ENCODE measurements around the gene PPOX.
A peak's percentile ranks its signal among the peaks of the same experiment; 100 is the strongest.

PPOX gene

DNA sequence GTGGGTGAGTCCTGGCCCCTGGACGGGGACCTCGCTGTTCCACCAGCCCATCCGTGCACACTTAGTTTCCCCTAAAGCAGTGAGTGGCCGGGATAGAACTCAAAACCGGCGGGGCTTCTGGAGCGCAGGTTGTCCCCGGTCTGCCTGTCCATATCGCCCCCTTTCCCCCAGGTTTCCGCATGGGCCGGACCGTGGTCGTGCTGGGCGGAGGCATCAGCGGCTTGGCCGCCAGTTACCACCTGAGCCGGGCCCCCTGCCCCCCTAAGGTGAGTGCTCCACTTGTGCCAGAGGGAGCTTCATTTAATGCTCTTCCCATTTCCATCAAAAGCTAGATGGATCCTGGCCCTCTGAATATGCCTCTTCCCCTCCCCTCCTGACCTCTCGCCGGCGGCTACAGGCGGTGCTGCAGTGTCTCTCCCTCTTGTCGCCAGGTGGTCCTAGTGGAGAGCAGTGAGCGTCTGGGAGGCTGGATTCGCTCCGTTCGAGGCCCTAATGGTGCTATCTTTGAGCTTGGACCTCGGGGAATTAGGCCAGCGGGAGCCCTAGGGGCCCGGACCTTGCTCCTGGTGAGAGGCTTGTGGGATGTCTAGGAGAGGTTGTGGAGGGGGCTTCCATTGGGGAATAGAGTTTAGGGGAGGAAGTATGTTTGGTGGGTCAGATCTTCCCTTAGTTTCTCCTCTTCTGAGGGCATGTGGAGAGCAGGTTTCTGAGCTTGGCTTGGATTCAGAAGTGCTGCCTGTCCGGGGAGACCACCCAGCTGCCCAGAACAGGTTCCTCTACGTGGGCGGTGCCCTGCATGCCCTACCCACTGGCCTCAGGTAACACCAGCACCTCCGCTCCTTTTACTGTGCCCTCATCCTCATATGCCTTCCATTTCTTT, 683 bp downstream of the PPOX start:
- peaks cover 9% of the 10 kb centered on the region for H3K4me1 ChIP-seq (ENCODE audit: control insufficient read depth, insufficient read depth, low read depth, low read length)
- 13% methylated on average over 33 of the region's 33 CpGs for WGBS
- peak overlapping the region; percentile 56 for H3K27ac ChIP-seq (ENCODE audit: low read length, poor library complexity, severe bottlenecking)

DNA sequence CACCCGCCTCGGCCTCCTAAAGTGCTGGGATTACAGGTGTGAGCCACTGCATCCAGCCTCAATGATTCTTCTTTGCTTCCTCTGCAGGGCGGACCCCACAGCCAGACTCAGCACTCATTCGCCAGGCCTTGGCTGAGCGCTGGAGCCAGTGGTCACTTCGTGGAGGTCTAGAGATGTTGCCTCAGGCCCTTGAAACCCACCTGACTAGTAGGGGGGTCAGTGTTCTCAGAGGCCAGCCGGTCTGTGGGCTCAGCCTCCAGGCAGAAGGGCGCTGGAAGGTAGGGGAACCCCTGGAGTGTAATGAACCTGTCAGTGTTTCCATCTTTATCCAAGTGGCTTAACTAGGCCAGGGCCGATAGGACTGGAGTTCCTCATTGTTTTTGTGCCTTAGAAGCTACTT, 2.7 kb downstream of the PPOX start:
- Histone ChIP-seq H3K9me3 (ENCODE audit: control insufficient read depth, low read length) (no peaks in the 10 kb centered on the region), H3K4ac (ENCODE audit: low read depth in 1 of 2, low read length in 2 of 2) (no peak overlapping the region), H2BK12ac (ENCODE audit: low read length in 2 of 2) (no peak overlapping the region), H4K91ac (ENCODE audit: low read length) (no peak overlapping the region), H4K8ac (ENCODE audit: low read length) (no peak overlapping the region), H3K79me1 (replicated peaks; ENCODE audit: low read length, poor library complexity, severe bottlenecking) (peaks cover 42% of the 10 kb centered on the region), H3K23ac (ENCODE audit: low read length in 2 of 2) (no peak overlapping the region), H3K4me2 (ENCODE audit: low read length, poor library complexity, severe bottlenecking) (no peak overlapping the region), H3K9ac (ENCODE audit: low read length) (no peak overlapping the region), H3K27ac (ENCODE audit: low read length, poor library complexity, severe bottlenecking) (no peak overlapping the region), H3K14ac (ENCODE audit: low read length in 2 of 2) (no peak overlapping the region), H3K18ac (ENCODE audit: low read depth in 1 of 2, low read length in 2 of 2) (no peak overlapping the region), H3K27me3 (ENCODE audit: control insufficient read depth in 1 of 2, insufficient read depth in 1 of 2, low read length in 2 of 2) (no peaks in the 10 kb centered on the region), H3K4me1 (ENCODE audit: control insufficient read depth, insufficient read depth, low read depth, low read length) (peaks cover 12% of the 10 kb centered on the region), H3K36me3 (ENCODE audit: control insufficient read depth in 1 of 2, insufficient read depth in 2 of 2, low read depth in 1 of 2, low read length in 2 of 2) (peaks cover 59 to 61% of the 10 kb centered on the region in 2 experiments), H2BK5ac (ENCODE audit: low read depth, low read length, poor library complexity, severe bottlenecking) (no peak overlapping the region), H2BK120ac (ENCODE audit: low read depth, low read length) (no peak overlapping the region), H2AFZ (ENCODE audit: low read depth, low read length) (no peak overlapping the region), H3K4me3 (ENCODE audit: insufficient read depth in 1 of 2, low read depth in 1 of 2, low read length in 2 of 2) (no peak overlapping the region), H2AK5ac (ENCODE audit: low read length, severe bottlenecking) (no peak overlapping the region), H2BK15ac (ENCODE audit: low read depth, poor library complexity, severe bottlenecking) (no peak overlapping the region)
- WGBS = 94% methylated on average over 9 of the region's 9 CpGs
- no peak for DNase-seq

More for the DNA sequence above, 683 bp downstream of the PPOX start:
- no peaks in the 10 kb centered on the region for H3K9me3 ChIP-seq (ENCODE audit: control insufficient read depth, low read length)
- H3K36me3 ChIP-seq (ENCODE audit: control insufficient read depth in 1 of 2, insufficient read depth in 2 of 2, low read depth in 1 of 2, low read length in 2 of 2) = peaks cover 59 to 64% of the 10 kb centered on the region in 2 experiments
- peak overlapping the region in 1 of 2 experiments; percentile 52 for H2BK12ac ChIP-seq (ENCODE audit: low read length in 2 of 2)
- no peak overlapping the region for H2BK5ac ChIP-seq (ENCODE audit: low read depth, low read length, poor library complexity, severe bottlenecking)
- H3K79me1 ChIP-seq (replicated peaks; ENCODE audit: low read length, poor library complexity, severe bottlenecking) = peaks cover 39% of the 10 kb centered on the region
- H3K9ac ChIP-seq (ENCODE audit: low read length) = peak overlapping the region; percentile 97
- H3K4me2 ChIP-seq (ENCODE audit: low read length, poor library complexity, severe bottlenecking) = peak overlapping the region; percentile 57
- H3K4ac ChIP-seq (ENCODE audit: low read depth in 1 of 2, low read length in 2 of 2) = peak overlapping the region; percentile 15 to 64
- H3K27me3 ChIP-seq (ENCODE audit: control insufficient read depth in 1 of 2, insufficient read depth in 1 of 2, low read length in 2 of 2) = no peaks in the 10 kb centered on the region
- H3K4me3 ChIP-seq (ENCODE audit: insufficient read depth in 1 of 2, low read depth in 1 of 2, low read length in 2 of 2) = peak overlapping the region; percentile 78 to 99
- no peak overlapping the region for H3K14ac ChIP-seq (ENCODE audit: low read length in 2 of 2)
- H4K8ac ChIP-seq (ENCODE audit: low read length) = peak overlapping the region; percentile 66
- no peak overlapping the region for H3K23ac ChIP-seq (ENCODE audit: low read length in 2 of 2)
- H2BK120ac ChIP-seq (ENCODE audit: low read depth, low read length) = no peak overlapping the region
- no peak overlapping the region for H2AK5ac ChIP-seq (ENCODE audit: low read length, severe bottlenecking)
- H4K91ac ChIP-seq (ENCODE audit: low read length) = peak overlapping the region; percentile 3
- peak overlapping the region; percentile 54 for H2BK15ac ChIP-seq (ENCODE audit: low read depth, poor library complexity, severe bottlenecking)
- H3K18ac ChIP-seq (ENCODE audit: low read depth in 1 of 2, low read length in 2 of 2) = peak overlapping the region; percentile 25 to 37
- peak; percentile 35 for DNase-seq
- H2AFZ ChIP-seq (ENCODE audit: low read depth, low read length) = peak overlapping the region; percentile 68

GRCh38 chr1:161171191-161171590, 5.0 kb downstream of the PPOX start:
- no peak overlapping the region for H3K4ac ChIP-seq (ENCODE audit: low read depth in 1 of 2, low read length in 2 of 2)
- no peak overlapping the region for H3K4me3 ChIP-seq (ENCODE audit: insufficient read depth in 1 of 2, low read depth in 1 of 2, low read length in 2 of 2)
- no peak overlapping the region for H2BK15ac ChIP-seq (ENCODE audit: low read depth, poor library complexity, severe bottlenecking)
- no peak overlapping the region for H2BK12ac ChIP-seq (ENCODE audit: low read length in 2 of 2)
- H4K8ac ChIP-seq (ENCODE audit: low read length) = no peak overlapping the region
- no peaks in the 10 kb centered on the region for H3K9me3 ChIP-seq (ENCODE audit: control insufficient read depth, low read length)
- no peak overlapping the region for H3K23ac ChIP-seq (ENCODE audit: low read length in 2 of 2)
- H2AK5ac ChIP-seq (ENCODE audit: low read length, severe bottlenecking) = no peak overlapping the region
- H3K79me1 ChIP-seq (replicated peaks; ENCODE audit: low read length, poor library complexity, severe bottlenecking) = peaks cover 52% of the 10 kb centered on the region
- no peak overlapping the region for H2AFZ ChIP-seq (ENCODE audit: low read depth, low read length)
- no peak overlapping the region for H2BK120ac ChIP-seq (ENCODE audit: low read depth, low read length)
- no peak for DNase-seq
- no peak overlapping the region for H3K14ac ChIP-seq (ENCODE audit: low read length in 2 of 2)
- no peaks in the 10 kb centered on the region for H3K27me3 ChIP-seq (ENCODE audit: control insufficient read depth in 1 of 2, insufficient read depth in 1 of 2, low read length in 2 of 2)
- no peak overlapping the region for H3K4me2 ChIP-seq (ENCODE audit: low read length, poor library complexity, severe bottlenecking)
- 86% methylated on average over 5 of the region's 5 CpGs for WGBS
- no peak overlapping the region for H4K91ac ChIP-seq (ENCODE audit: low read length)
- H3K4me1 ChIP-seq (ENCODE audit: control insufficient read depth, insufficient read depth, low read depth, low read length) = peaks cover 17% of the 10 kb centered on the region
- no peak overlapping the region for H3K9ac ChIP-seq (ENCODE audit: low read length)
- H3K36me3 ChIP-seq (ENCODE audit: control insufficient read depth in 1 of 2, insufficient read depth in 2 of 2, low read depth in 1 of 2, low read length in 2 of 2) = peaks cover 65 to 67% of the 10 kb centered on the region in 2 experiments
- no peak overlapping the region for H2BK5ac ChIP-seq (ENCODE audit: low read depth, low read length, poor library complexity, severe bottlenecking)
- H3K27ac ChIP-seq (ENCODE audit: low read length, poor library complexity, severe bottlenecking) = no peak overlapping the region
- H3K18ac ChIP-seq (ENCODE audit: low read depth in 1 of 2, low read length in 2 of 2) = no peak overlapping the region

GRCh38 chr1:161171696-161172095, 5.5 kb downstream of the PPOX start:
- Histone ChIP-seq H2BK120ac (ENCODE audit: low read depth, low read length) (no peak overlapping the region), H3K4me3 (ENCODE audit: insufficient read depth in 1 of 2, low read depth in 1 of 2, low read length in 2 of 2) (no peak overlapping the region), H3K23ac (ENCODE audit: low read length in 2 of 2) (no peak overlapping the region), H2AK5ac (ENCODE audit: low read length, severe bottlenecking) (no peak overlapping the region), H3K36me3 (ENCODE audit: control insufficient read depth in 1 of 2, insufficient read depth in 2 of 2, low read depth in 1 of 2, low read length in 2 of 2) (peaks cover 65 to 67% of the 10 kb centered on the region in 2 experiments), H3K18ac (ENCODE audit: low read depth in 1 of 2, low read length in 2 of 2) (no peak overlapping the region), H3K27ac (ENCODE audit: low read length, poor library complexity, severe bottlenecking) (no peak overlapping the region), H3K4me2 (ENCODE audit: low read length, poor library complexity, severe bottlenecking) (no peak overlapping the region), H3K9me3 (ENCODE audit: control insufficient read depth, low read length) (no peaks in the 10 kb centered on the region), H4K91ac (ENCODE audit: low read length) (no peak overlapping the region), H2BK15ac (ENCODE audit: low read depth, poor library complexity, severe bottlenecking) (no peak overlapping the region), H2BK12ac (ENCODE audit: low read length in 2 of 2) (no peak overlapping the region), H2AFZ (ENCODE audit: low read depth, low read length) (no peak overlapping the region), H3K27me3 (ENCODE audit: control insufficient read depth in 1 of 2, insufficient read depth in 1 of 2, low read length in 2 of 2) (no peaks in the 10 kb centered on the region), H2BK5ac (ENCODE audit: low read depth, low read length, poor library complexity, severe bottlenecking) (no peak overlapping the region), H3K4me1 (ENCODE audit: control insufficient read depth, insufficient read depth, low read depth, low read length) (peaks cover 22% of the 10 kb centered on the region), H3K9ac (ENCODE audit: low read length) (no peak overlapping the region), H3K14ac (ENCODE audit: low read length in 2 of 2) (no peak overlapping the region), H3K79me1 (replicated peaks; ENCODE audit: low read length, poor library complexity, severe bottlenecking) (peaks cover 55% of the 10 kb centered on the region), H4K8ac (ENCODE audit: low read length) (no peak overlapping the region), H3K4ac (ENCODE audit: low read depth in 1 of 2, low read length in 2 of 2) (no peak overlapping the region)
- no peak for DNase-seq
- WGBS = 96% methylated on average over 12 of the region's 12 CpGs
